H1 (cell line): Measurements from ENCODE around the gene PTRH1. TPM values are rescaled to one million over a fixed set of nuclear protein-coding genes. Genes with fewer than 3 reads are reported as not detected.
A peak's percentile ranks its signal among the peaks of the same experiment; 100 is the strongest.

Experiments used
- CTBP2 ChIP-seq: IDR thresholded peaks from 2 replicates; pipeline ENCODE4 v1.7.0; 2011; ENCODE audit warnings: borderline replicate concordance, mild to moderate bottlenecking, moderate library complexity, mixed read lengths, low read length; ENCODE audit not compliant: insufficient read depth, insufficient read length
- FOSL1 ChIP-seq: IDR thresholded peaks from 2 replicates; pipeline ENCODE4 v1.6.1; 2011; ENCODE audit warnings: mild to moderate bottlenecking, low read depth, low read length, moderate library complexity; ENCODE audit not compliant: insufficient read depth
- RXRA ChIP-seq: IDR thresholded peaks from 2 replicates; pipeline ENCODE4 v1.6.1; 2011; ENCODE audit warnings: low read depth, mild to moderate bottlenecking, low read length, moderate library complexity; ENCODE audit not compliant: insufficient read depth
- SP4 ChIP-seq: IDR thresholded peaks from 2 replicates; pipeline ENCODE4 v1.6.1; 2012; ENCODE audit warnings: low read length, inconsistent platforms
- SUZ12 ChIP-seq: fragments of 200-600 bp; sonication (generic); IDR thresholded peaks from 2 replicates; pipeline ENCODE4 v1.6.1; 2012; ENCODE audit warnings: mild to moderate bottlenecking, inconsistent platforms, low read length, moderate library complexity, mixed read lengths
- TEAD4 ChIP-seq: IDR thresholded peaks from 2 replicates; pipeline ENCODE4 v1.6.1; 2012; ENCODE audit warnings: low read depth, low read length, inconsistent platforms, mixed read lengths
- YY1 ChIP-seq: IDR thresholded peaks from 2 replicates; pipeline ENCODE4 v1.6.1; 2011; ENCODE audit warnings: low read depth, mild to moderate bottlenecking, low read length
- polyA plus RNA-seq, 7 experiments: library from polyadenylated mRNA; depleted of rRNA in 3 of 7; stranded (reverse) in 5 of 7; unstranded in 2 of 7; fragments of >200 nt in 5 of 7; fragments of 200-250 nt in 2 of 7; gene quantifications; 1 replicate in 5 of 7; 2 replicates in 1 of 7; 4 replicates in 1 of 7; pipeline versions ENCODE4 v1.2.1 to v1.2.3, GENCODE V29; 2011 to 2013; ENCODE audit warnings: missing spikeins in 2 of 7, mixed read lengths in 2 of 7
- total RNA-seq: library from RNA; stranded (reverse); fragmentation: NEBNext Ultra II Directional; extraction: Animal tissue kit (Norgen Biotek cat#: 25700); gene quantifications from 2 replicates; pipeline ENCODE4 v1.2.1, GENCODE V29; 2021
- TF ChIP-seq, protein P1 (sequence below), 3 experiments: IDR thresholded peaks; 1 replicate in 2 of 3; 2 replicates in 1 of 3; pipeline versions ENCODE4 v1.5.1 to v1.6.1; 2011; ENCODE audit warnings: low read length in 3 of 3, mild to moderate bottlenecking in 3 of 3, inconsistent platforms in 2 of 3, low read depth in 1 of 3, moderate library complexity in 1 of 3; ENCODE audit not compliant: insufficient read depth in 1 of 3; ENCODE audit errors: control extremely low read depth in 1 of 3

PTRH1 gene
- total and polyA plus RNA-seq, 2 of the 8 experiments (the other 6 are each of a cell fraction or from before 2014, with no cell fraction given), result 11.1 to 19.8 TPM

DNA sequence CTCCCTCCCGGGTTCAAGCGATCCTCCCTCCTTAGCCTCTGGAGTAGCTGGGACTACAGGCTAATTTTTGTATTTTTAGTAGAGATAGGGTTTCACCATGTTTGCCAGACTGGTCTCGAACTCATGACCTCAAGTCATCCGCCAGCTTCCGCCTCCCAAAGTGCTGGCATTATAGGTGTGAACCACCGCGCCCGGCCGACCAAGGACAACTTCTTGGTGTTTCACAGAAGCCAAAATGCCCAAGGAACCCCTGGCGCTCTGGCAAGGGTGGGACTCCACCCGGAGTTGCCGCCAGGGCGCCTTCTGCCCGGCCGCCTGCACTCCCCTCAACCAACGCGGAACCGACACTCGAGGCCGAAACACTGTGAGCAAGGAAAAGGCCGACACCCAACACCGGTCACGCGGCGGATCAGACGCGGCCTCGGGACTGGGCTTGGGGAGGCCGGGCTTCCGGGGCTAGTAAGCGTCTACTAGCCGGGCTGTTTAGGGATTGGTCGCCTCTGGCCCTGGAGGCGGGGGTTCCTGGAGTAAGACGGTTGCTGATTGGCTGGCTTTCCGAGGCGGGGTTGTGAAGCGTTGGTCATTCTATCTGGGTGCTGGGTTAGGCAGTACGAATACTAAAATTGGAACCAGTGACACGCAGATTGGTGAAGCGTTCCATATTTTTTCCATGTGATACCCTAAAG is 16.3 kb downstream of the PTRH1 start (continued):
- TF ChIP-seq, protein P1, sequence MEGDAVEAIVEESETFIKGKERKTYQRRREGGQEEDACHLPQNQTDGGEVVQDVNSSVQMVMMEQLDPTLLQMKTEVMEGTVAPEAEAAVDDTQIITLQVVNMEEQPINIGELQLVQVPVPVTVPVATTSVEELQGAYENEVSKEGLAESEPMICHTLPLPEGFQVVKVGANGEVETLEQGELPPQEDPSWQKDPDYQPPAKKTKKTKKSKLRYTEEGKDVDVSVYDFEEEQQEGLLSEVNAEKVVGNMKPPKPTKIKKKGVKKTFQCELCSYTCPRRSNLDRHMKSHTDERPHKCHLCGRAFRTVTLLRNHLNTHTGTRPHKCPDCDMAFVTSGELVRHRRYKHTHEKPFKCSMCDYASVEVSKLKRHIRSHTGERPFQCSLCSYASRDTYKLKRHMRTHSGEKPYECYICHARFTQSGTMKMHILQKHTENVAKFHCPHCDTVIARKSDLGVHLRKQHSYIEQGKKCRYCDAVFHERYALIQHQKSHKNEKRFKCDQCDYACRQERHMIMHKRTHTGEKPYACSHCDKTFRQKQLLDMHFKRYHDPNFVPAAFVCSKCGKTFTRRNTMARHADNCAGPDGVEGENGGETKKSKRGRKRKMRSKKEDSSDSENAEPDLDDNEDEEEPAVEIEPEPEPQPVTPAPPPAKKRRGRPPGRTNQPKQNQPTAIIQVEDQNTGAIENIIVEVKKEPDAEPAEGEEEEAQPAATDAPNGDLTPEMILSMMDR (IDR thresholded peaks at IDR 0.05; ENCODE audit: control extremely low read depth in 1 of 3, insufficient read depth in 1 of 3, low read depth in 1 of 3, low read length in 3 of 3), result no peak
- TF ChIP-seq SUZ12, result no peak
- TF ChIP-seq YY1, result no peak
- TF ChIP-seq FOSL1, result no peak
- TF ChIP-seq SP4, result peak; percentile 51; the same call in 1 of the 2 replicates
- no peak for TF ChIP-seq TEAD4
- no peak for TF ChIP-seq CTBP2
- TF ChIP-seq RXRA, result no peak
